ENCODE data around the gene TRIM44. TPM values are rescaled to one million over a fixed set of nuclear protein-coding genes. Genes with fewer than 3 reads are reported as not detected.

TRIM44 gene
- total RNA-seq, 1 experiment from 2014 or later, result 33.4 TPM

GRCh38 chr11:35658020-35658948, 4.3 kb upstream of the TRIM44 start:
- intact Hi-C loops (cut with micrococcal nuclease), result no loop called here
- BruUV-seq (replicated peaks), result no TSS peak
- H3K36me3 ChIP-seq (ENCODE audit: control insufficient read depth in 1 of 2, insufficient read depth in 2 of 2, low read length in 2 of 2), result no peaks in the 10 kb centered on the region
- no peaks in the 10 kb centered on the region for H3K79me2 ChIP-seq (ENCODE audit: insufficient read depth, low read length)
- TF ChIP-seq CEBPB (IDR thresholded peaks at IDR 0.05; ENCODE audit: low read depth) (no peak), ATF3 (IDR thresholded peaks at IDR 0.05) (no peak), RAD21 (IDR thresholded peaks at IDR 0.05; ENCODE audit: low read depth) (no peak), POLR2A (IDR thresholded peaks at IDR 0.05; ENCODE audit: borderline replicate concordance, extremely low read depth, insufficient read depth, insufficient read length) (no peak), YY1 (IDR thresholded peaks at IDR 0.05; ENCODE audit: extremely low read depth, insufficient replicate concordance, low read depth, low read length) (no peak), SIN3A (IDR thresholded peaks at IDR 0.05; ENCODE audit: low read depth) (no peak), REST (IDR thresholded peaks at IDR 0.05; ENCODE audit: low read depth) (no peak), ELF1 (IDR thresholded peaks at IDR 0.05; ENCODE audit: borderline replicate concordance, low read depth) (no peak), ZNF274 (IDR thresholded peaks at IDR 0.05; ENCODE audit: low read depth, low read length) (no peak), FOSL1 (IDR thresholded peaks at IDR 0.05; ENCODE audit: low read depth) (no peak)
- no peak overlapping the region for H3K4me2 ChIP-seq (ENCODE audit: low read length)
- H3K9me2 ChIP-seq (ENCODE audit: insufficient read depth), result no peaks in the 10 kb centered on the region
- no peak overlapping the region for H3K4me3 ChIP-seq (replicated peaks in 1 of 2; ENCODE audit: low read depth in 1 of 2, low read length in 2 of 2)
- DNase-seq (ENCODE audit: low read depth, low spot score), result no peak
- POLR2A ChIA-PET, result no interaction called here
- H3K27ac ChIP-seq (ENCODE audit: low read depth, low read length), result no peak overlapping the region
- RAD21 ChIA-PET (ENCODE audit: low non-redundant PET in 1 of 2, low total read pairs in 2 of 2, uncharacterized antibody in 2 of 2, unreplicated experiment in 2 of 2), result no interaction called here
- H2AFZ ChIP-seq (ENCODE audit: low read depth, low read length, poor library complexity, severe bottlenecking), result no peak overlapping the region
- ATAC-seq, result no peak
- H3K4me1 ChIP-seq (ENCODE audit: control insufficient read depth in 1 of 2, insufficient read depth in 2 of 2, low read length in 2 of 2), result peaks cover 3 to 19% of the 10 kb centered on the region in 2 experiments; a peak in 3 of 4 replicates
- CTCF ChIA-PET, result interaction anchor here (0.6 kb wide), 1 partner anchor 170 kb away, joined by 5 read pairs; no protein-coding TSS in a partner anchor
- H3K9ac ChIP-seq (ENCODE audit: low read length), result no peak overlapping the region
- no peaks in the 10 kb centered on the region for H4K20me1 ChIP-seq (ENCODE audit: insufficient read depth)
- H3K9me3 ChIP-seq (ENCODE audit: control insufficient read depth in 1 of 2, insufficient read depth in 1 of 2, low read depth in 1 of 2, low read length in 2 of 2), result peaks cover 0 to 3% of the 10 kb centered on the region in 2 experiments; a peak in 1 of 4 replicates
- no peaks in the 10 kb centered on the region for H3K27me3 ChIP-seq (ENCODE audit: insufficient read depth, low read length)

Measured in HCT116 (cell line).